Measurements from ENCODE around the gene ATAD5.

- TF ChIP-seq TBP (CRISPR knock-in tag; IDR thresholded peaks at IDR 0.05) (no peak), KAT8 (CRISPR knock-in tag; IDR thresholded peaks at IDR 0.05) (0 out of 2 replicates have a peak, but pooled peaks have one; percentile 24), ZNF512B (CRISPR knock-in tag; IDR thresholded peaks at IDR 0.05; ENCODE audit: borderline replicate concordance) (no peak), RXRA (CRISPR knock-in tag; IDR thresholded peaks at IDR 0.05) (no peak), ZNF317 (CRISPR knock-in tag; IDR thresholded peaks at IDR 0.05) (no peak), CTCF (CRISPR knock-in tag; IDR thresholded peaks at IDR 0.05) (peak; percentile 43; the same call in 1 of the 2 replicates), HIC2 (CRISPR knock-in tag; IDR thresholded peaks at IDR 0.05; ENCODE audit: low read depth) (no peak), ZNF646 (CRISPR knock-in tag; IDR thresholded peaks at IDR 0.05) (no peak)
These were observed 97.4 kb downstream of the ATAD5 start for GRCh38 chr17:30929081-30929633.

All from HepG2 (cell line).